Activated CD4-positive, CD25-positive, alpha-beta regulatory T cell treated with anti-CD3 and anti-CD28 coated beads, Interleukin-2, amount 50 U/mL, for 24 hours (primary cell): ENCODE measurements around the gene SNX4.

Source experiments
- ATAC-seq, 2 donors: fragments of 150-1000 bp; cut with Tn5 transposase; one replicate each; pipeline ENCODE4 v1.10.0; 2021; ENCODE audit warnings: mild to moderate bottlenecking in 1 of 2, moderate library complexity in 1 of 2

Gene SNX4

GRCh38 chr3:125401402-125401801 lies 118.6 kb downstream of the SNX4 start:
- no peak for ATAC-seq

GRCh38 chr3:125398952-125399351 lies 121.0 kb downstream of the SNX4 start:
- ATAC-seq = no peak
